Colonic mucosa (tissue), 4 donors: ENCODE measurements around the gene ZNF516. TPM values are rescaled to one million over a fixed set of nuclear protein-coding genes. Genes with fewer than 3 reads are reported as not detected.

Source experiments
- DNase-seq: peaks from one replicate; pipeline ENCODE4 v3.0.0-alpha.2; 2020
- H3K27ac ChIP-seq: fragments of 200-600 bp; one replicate; pipeline ENCODE4 v1.8.0; 2021
- H3K27me3 ChIP-seq: fragments of 200-600 bp; one replicate; pipeline ENCODE4 v1.8.0; 2021
- H3K36me3 ChIP-seq: fragments of 200-600 bp; one replicate; pipeline ENCODE4 v1.8.0; 2021
- H3K4me1 ChIP-seq: fragments of 200-600 bp; one replicate; pipeline ENCODE4 v1.8.0; 2021; ENCODE audit warnings: mild to moderate bottlenecking
- H3K4me3 ChIP-seq: fragments of 200-600 bp; one replicate; pipeline ENCODE4 v1.8.0; 2021
- H3K9ac ChIP-seq, 2 donors: one replicate each; pipeline ENCODE4 v1.7.0; 2013; ENCODE audit warnings: control low read depth in 2 of 2, low read depth in 2 of 2, low read length in 2 of 2
- H3K9me3 ChIP-seq: fragments of 200-600 bp; one replicate; pipeline ENCODE4 v1.8.0; 2021
- CTCF ChIP-seq: fragments of 200-600 bp; IDR thresholded peaks from one replicate; pipeline ENCODE4 v1.8.0; 2022; ENCODE audit warnings: antibody characterized with exemption, mild to moderate bottlenecking
- intact Hi-C: fragments of 100-400 bp; cut with DNase I; formaldehyde crosslinking; loops from one replicate; pipeline ENCODE4 v1.14.1; 2022
- total RNA-seq, 2 donors: library from RNA; stranded (reverse); fragmentation: NEBNext Ultra II Directional in 1 of 2; extraction: Animal tissue kit (Norgen Biotek cat#: 25700) in 1 of 2; gene quantifications; one replicate each; pipeline ENCODE4 v1.2.1, GENCODE V29; 2021
- donor health status: healthy.
- donor health status: DM: no; HTN: no; CAD: no.
- donor health status: DM: no; HTN: no; CAD: no.

ZNF516 gene
- total RNA-seq, 2 donors from 2014 or later, result 15.2 to 21.3 TPM

- DNase-seq, result no peak
- Histone ChIP-seq H3K4me3 (no peak overlapping the region), H3K4me1 (peaks cover 9% of the 10 kb centered on the region), H3K27me3 (no peaks in the 10 kb centered on the region), H3K36me3 (no peaks in the 10 kb centered on the region), H3K9me3 (no peaks in the 10 kb centered on the region), H3K27ac (no peak overlapping the region), H3K9ac (no peak overlapping the region)
- TF ChIP-seq CTCF, result no peak
- intact Hi-C loops, result no loop called here
Measured at GRCh38 chr18:76441002-76441667, 53.9 kb downstream of the ZNF516 start.

GRCh38 chr18:76437910-76438309 lies 57.1 kb downstream of the ZNF516 start:
- no peak for DNase-seq
- H3K27ac ChIP-seq, result no peak overlapping the region
- no peaks in the 10 kb centered on the region for H3K4me1 ChIP-seq

GRCh38 chr18:76437011-76437410 lies 58.0 kb downstream of the ZNF516 start:
- Histone ChIP-seq H3K4me1 (no peaks in the 10 kb centered on the region), H3K27ac (no peak overlapping the region), H3K4me3 (no peak overlapping the region), H3K9ac (no peak overlapping the region), H3K9me3 (no peaks in the 10 kb centered on the region), H3K27me3 (no peaks in the 10 kb centered on the region), H3K36me3 (no peaks in the 10 kb centered on the region)
- TF ChIP-seq CTCF, result no peak
- intact Hi-C loops, result no loop called here
- DNase-seq, result no peak

More at GRCh38 chr18:76437910-76438309, 57.1 kb downstream of the ZNF516 start:
- Histone ChIP-seq H3K9me3 (no peaks in the 10 kb centered on the region), H3K36me3 (no peaks in the 10 kb centered on the region), H3K9ac (no peak overlapping the region), H3K4me3 (no peak overlapping the region), H3K27me3 (no peaks in the 10 kb centered on the region)
- no peak for TF ChIP-seq CTCF
- intact Hi-C loops, result no loop called here

GRCh38 chr18:76436342-76436741 lies 58.7 kb downstream of the ZNF516 start:
- intact Hi-C loops, result no loop called here
- Histone ChIP-seq H3K36me3 (no peaks in the 10 kb centered on the region), H3K27me3 (no peaks in the 10 kb centered on the region), H3K9ac (no peak overlapping the region), H3K4me3 (no peak overlapping the region), H3K27ac (no peak overlapping the region), H3K4me1 (no peaks in the 10 kb centered on the region), H3K9me3 (no peaks in the 10 kb centered on the region)
- DNase-seq, result no peak
- TF ChIP-seq CTCF, result no peak

- Histone ChIP-seq H3K27ac (no peak overlapping the region), H3K4me3 (no peak overlapping the region), H3K9ac (no peak overlapping the region), H3K9me3 (no peaks in the 10 kb centered on the region), H3K4me1 (no peaks in the 10 kb centered on the region), H3K36me3 (no peaks in the 10 kb centered on the region), H3K27me3 (no peaks in the 10 kb centered on the region)
- intact Hi-C loops, result no loop called here
- TF ChIP-seq CTCF, result no peak
- no peak for DNase-seq
Measured at GRCh38 chr18:76435316-76435989, 59.6 kb downstream of the ZNF516 start.
